OCI-LY7 (cell line): ENCODE data around the gene TGM2. TPM values are rescaled to one million over a fixed set of nuclear protein-coding genes. Genes with fewer than 3 reads are reported as not detected.

Experiments used
- BruUV-seq: library from RNA; stranded (reverse); fragments of 400-500 nt; replicated peaks from 2 replicates; lab custom pipeline; 2021; lab: Mats Ljungman, UMichigan
- CTCF ChIA-PET: fragments of 300-600 bp; sonication (Branson Sonifier 250); formaldehyde crosslinking; loops from one replicate; lab custom pipeline; 2022; ENCODE audit warnings: antibody characterized with exemption; ENCODE audit not compliant: unreplicated experiment; lab: Charles Lee
- POLR2A ChIA-PET: fragments of 300-600 bp; sonication (Branson Sonifier 250); formaldehyde crosslinking; loops from one replicate; lab custom pipeline; 2022; ENCODE audit warnings: antibody characterized with exemption; lab: Charles Lee
- DNase-seq: peaks from one replicate; pipeline ENCODE4 v3.0.0-alpha.2; 2015; ENCODE audit warnings: low spot score
- H2AFZ ChIP-seq: fragments of 200-600 bp; sonication (generic), shearing (Covaris generic); 2 replicates; pipeline ENCODE4 v1.6.1; 2014; ENCODE audit warnings: mild to moderate bottlenecking, antibody characterized with exemption, low read length, moderate library complexity
- H3K27ac ChIP-seq: fragments of 200-600 bp; sonication (generic); 2 replicates; pipeline ENCODE4 v1.5.1; 2014; ENCODE audit warnings: mixed run types, low read depth, mild to moderate bottlenecking, moderate library complexity, low read length, inconsistent platforms; ENCODE audit not compliant: poor library complexity, severe bottlenecking
- H3K36me3 ChIP-seq: fragments of 200-600 bp; sonication (generic); 2 replicates; pipeline ENCODE4 v1.6.1; 2014; ENCODE audit warnings: mild to moderate bottlenecking, antibody characterized with exemption, low read length, moderate library complexity, mixed read lengths; ENCODE audit not compliant: insufficient read depth
- H3K4me1 ChIP-seq: fragments of 200-600 bp; sonication (generic); 2 replicates; pipeline ENCODE4 v1.5.1; 2014; ENCODE audit warnings: mild to moderate bottlenecking, low read length; ENCODE audit not compliant: insufficient read depth, poor library complexity, severe bottlenecking
- H3K4me2 ChIP-seq: fragments of 200-600 bp; sonication (generic); 2 replicates; pipeline ENCODE4 v1.6.1; 2014; ENCODE audit warnings: mild to moderate bottlenecking, low read length
- H3K4me3 ChIP-seq: fragments of 200-600 bp; sonication (generic); 2 replicates; pipeline ENCODE4 v1.5.1; 2014; ENCODE audit warnings: mild to moderate bottlenecking, low read depth, low read length; ENCODE audit not compliant: poor library complexity, severe bottlenecking
- H3K79me2 ChIP-seq: fragments of 200-600 bp; sonication (generic); 2 replicates; pipeline ENCODE4 v1.6.1; 2016; ENCODE audit warnings: low read depth, mild to moderate bottlenecking, low read length, moderate library complexity, mixed read lengths; ENCODE audit not compliant: insufficient read depth
- H3K9me2 ChIP-seq: fragments of 200-600 bp; sonication (generic); 2 replicates; pipeline ENCODE4 v1.6.1; 2016; ENCODE audit warnings: mild to moderate bottlenecking, low read length, mixed read lengths; ENCODE audit not compliant: insufficient read depth
- H3K9me3 ChIP-seq: fragments of 200-600 bp; sonication (generic); 2 replicates; pipeline ENCODE4 v1.6.1; 2014; ENCODE audit warnings: mild to moderate bottlenecking, mixed run types, low read length, mixed read lengths
- H4K20me1 ChIP-seq: fragments of 200-600 bp; sonication (generic); 2 replicates; pipeline ENCODE4 v1.6.1; 2014; ENCODE audit warnings: mild to moderate bottlenecking, antibody characterized with exemption, low read length, moderate library complexity, mixed read lengths; ENCODE audit not compliant: insufficient read depth
- CTCF ChIP-seq: fragments of 200-600 bp; sonication (generic); conservative IDR thresholded peaks from 2 replicates; pipeline ENCODE4 v1.5.1; 2014; ENCODE audit warnings: mild to moderate bottlenecking, antibody characterized with exemption, low read length, moderate library complexity, mixed read lengths
- EZH2phosphoT487 ChIP-seq: fragments of 200-600 bp; sonication (generic); IDR thresholded peaks from 2 replicates; pipeline ENCODE4 v1.6.1; 2018; ENCODE audit warnings: low read depth, borderline replicate concordance, mild to moderate bottlenecking, mixed run types, antibody characterized with exemption, low read length, moderate library complexity, mixed read lengths
- intact Hi-C: fragments of 100-400 bp; cut with micrococcal nuclease; formaldehyde crosslinking; loops from one replicate; pipeline ENCODE4 v1.10.0; 2022; ENCODE audit not compliant: unreplicated experiment
- total RNA-seq, 2 experiments: library from RNA; depleted of rRNA in 1 of 2; stranded (reverse); fragments of >200 nt in 1 of 2; shearing (Covaris generic) in 1 of 2; gene quantifications; 2 replicates each; pipeline ENCODE4 v1.2.3, GENCODE V29; 2014 to 2022

The TGM2 gene
- total RNA-seq, 2 experiments from 2014 or later = not detected

DNA sequence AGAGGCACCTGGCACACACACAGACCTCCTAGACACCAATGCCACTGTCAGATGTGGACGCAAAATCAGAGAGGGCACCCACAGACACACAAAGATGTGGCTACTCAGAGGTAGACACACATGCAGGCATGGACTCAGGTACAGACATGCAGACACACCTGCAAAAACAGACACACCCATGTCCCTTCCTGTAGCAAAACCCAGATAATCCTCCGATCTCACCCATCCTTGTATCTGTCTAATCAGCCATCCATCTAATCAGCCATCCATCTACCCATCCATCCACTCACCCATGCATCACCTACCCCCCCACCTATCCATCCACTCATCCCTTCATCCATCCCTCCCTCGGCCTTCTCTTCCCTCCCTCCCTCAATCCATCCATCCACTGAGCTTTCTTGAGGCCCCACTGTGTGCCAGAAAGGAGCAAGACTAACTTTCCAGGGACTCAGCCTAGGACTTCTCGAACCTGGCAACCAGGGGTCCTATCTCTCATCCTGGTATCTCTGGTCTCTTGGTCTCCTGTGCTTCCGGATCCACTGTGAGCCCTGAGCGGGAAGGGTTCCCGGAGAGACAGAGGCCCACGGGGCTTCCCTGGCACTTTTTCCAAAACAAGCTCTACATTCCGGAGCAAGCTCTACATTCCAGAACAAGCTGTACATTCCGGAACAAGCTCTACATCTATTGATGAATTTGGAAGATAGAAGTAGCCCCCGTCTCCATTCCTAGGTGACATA, 1.1 kb upstream of the TGM2 start:
- no peaks in the 10 kb centered on the region for H3K79me2 ChIP-seq
- no peak overlapping the region for H2AFZ ChIP-seq
- POLR2A ChIA-PET = interaction anchor here (0.6 kb wide), 1 partner anchor 194 kb away, joined by 3 read pairs; no protein-coding TSS in a partner anchor

DNA sequence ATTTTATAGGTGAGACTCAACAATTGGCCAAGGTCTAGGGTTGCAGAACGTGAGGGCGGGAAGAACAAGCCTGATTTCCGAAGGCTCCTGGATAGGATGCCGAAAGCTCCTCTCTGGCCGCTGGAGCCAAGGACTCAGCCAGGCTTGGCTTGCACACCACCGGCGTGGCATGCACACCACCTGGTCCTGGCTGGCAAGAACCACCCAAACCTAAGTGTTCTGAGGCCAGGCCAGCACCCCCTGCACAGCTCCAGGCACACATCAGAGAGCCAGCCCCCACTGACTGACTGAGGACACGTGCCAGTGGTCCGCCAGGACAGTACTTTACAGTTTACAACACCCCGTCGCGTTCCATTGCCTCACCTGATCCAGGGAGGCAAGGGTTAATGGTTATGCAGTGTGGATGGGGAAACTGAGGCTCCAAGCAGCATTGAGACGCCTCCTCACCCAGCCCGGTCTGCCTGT, 414 bp downstream of the TGM2 start:
- DNase-seq = no peak
- no peak overlapping the region for H3K4me3 ChIP-seq
- H3K79me2 ChIP-seq = no peaks in the 10 kb centered on the region
- no peak overlapping the region for H3K4me2 ChIP-seq
- intact Hi-C loops = loop anchor here (1.0 to 5.0 kb wide), 2 partner anchors 92 to 107 kb away; no protein-coding TSS in a partner anchor
- POLR2A ChIA-PET = no interaction called here
- CTCF ChIA-PET = interaction anchor here (0.6 kb wide), 1 partner anchor 11 kb away, joined by 3 read pairs; no protein-coding TSS in a partner anchor
- H2AFZ ChIP-seq = no peak overlapping the region
- no peak for TF ChIP-seq EZH2phosphoT487
- no peak for TF ChIP-seq CTCF
- no peaks in the 10 kb centered on the region for H3K4me1 ChIP-seq
- H3K9me3 ChIP-seq = no peaks in the 10 kb centered on the region
- no peaks in the 10 kb centered on the region for H3K9me2 ChIP-seq
- H4K20me1 ChIP-seq = no peaks in the 10 kb centered on the region
- BruUV-seq = no TSS peak
- H3K36me3 ChIP-seq = no peaks in the 10 kb centered on the region
- no peak overlapping the region for H3K27ac ChIP-seq

More for the DNA sequence above, 1.1 kb upstream of the TGM2 start:
- CTCF ChIA-PET = no interaction called here
- Histone ChIP-seq H3K9me2 (no peaks in the 10 kb centered on the region), H3K36me3 (no peaks in the 10 kb centered on the region), H3K4me2 (no peak overlapping the region), H3K27ac (no peak overlapping the region), H3K4me1 (no peaks in the 10 kb centered on the region), H3K9me3 (no peaks in the 10 kb centered on the region), H4K20me1 (no peaks in the 10 kb centered on the region), H3K4me3 (no peak overlapping the region)
- TF ChIP-seq CTCF (no peak), EZH2phosphoT487 (no peak)
- no peak for DNase-seq
- intact Hi-C loops = loop anchor here (1.0 to 5.0 kb wide), 2 partner anchors 94 to 109 kb away; no protein-coding TSS in a partner anchor
- BruUV-seq = no TSS peak

GRCh38 chr20:38164069-38164468, 1.0 kb downstream of the TGM2 start:
- Histone ChIP-seq H2AFZ (no peak overlapping the region), H3K4me1 (no peaks in the 10 kb centered on the region), H3K9me2 (no peaks in the 10 kb centered on the region), H3K4me2 (no peak overlapping the region), H3K36me3 (no peaks in the 10 kb centered on the region), H3K27ac (no peak overlapping the region), H3K79me2 (no peaks in the 10 kb centered on the region), H3K4me3 (no peak overlapping the region), H4K20me1 (no peaks in the 10 kb centered on the region), H3K9me3 (no peaks in the 10 kb centered on the region)
- intact Hi-C loops = no loop called here
- POLR2A ChIA-PET = no interaction called here
- BruUV-seq = no TSS peak
- TF ChIP-seq EZH2phosphoT487 (no peak), CTCF (no peak)
- no peak for DNase-seq
- CTCF ChIA-PET = interaction anchor here (0.6 kb wide), 1 partner anchor 12 kb away, joined by 3 read pairs; no protein-coding TSS in a partner anchor
